ENCODE results near the gene GRIK4. TPM values are rescaled to one million over a fixed set of nuclear protein-coding genes. Genes with fewer than 3 reads are reported as not detected.

GRIK4 gene
- total and polyA plus RNA-seq, 9 of the 15 experiments (the other 6 are each of a cell fraction or from before 2014, with no cell fraction given), result not detected

DNA sequence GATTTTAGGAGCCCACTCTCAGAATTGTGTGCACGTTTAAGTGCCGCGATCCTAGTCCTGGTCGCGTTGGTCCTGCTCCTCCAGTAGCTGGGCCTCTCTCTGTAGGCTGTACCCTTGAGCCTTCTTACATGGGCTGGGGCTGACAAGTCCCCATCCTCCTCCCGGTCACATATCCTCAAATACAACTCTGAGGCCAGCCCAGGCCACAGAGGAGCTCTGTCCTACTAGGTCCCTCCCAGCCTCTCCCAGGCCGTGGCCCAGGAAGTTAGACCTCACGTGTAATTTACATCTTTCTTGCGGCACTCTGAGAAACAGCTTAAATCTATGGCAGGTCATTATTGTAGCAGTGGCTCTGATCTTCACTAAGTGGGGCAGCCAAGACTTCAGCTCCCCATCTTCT is 305.2 kb downstream of the GRIK4 start:
- intact Hi-C loops (cut with micrococcal nuclease) (no loop called here), in situ Hi-C loops (cut with MboI) (no loop called here)
- FAIRE-seq (no peak), DNase-seq (ENCODE audit: extremely low read depth in 1 of 4, low spot score in 3 of 4) (no peak), ATAC-seq (no peak)
- no peaks in the 10 kb centered on the region for H3K36me3 ChIP-seq (ENCODE audit: control insufficient read depth, insufficient read depth, low read length)
- no peak overlapping the region for H3K27ac ChIP-seq (ENCODE audit: extremely low read depth, low read depth, low read length)
- H2AFZ ChIP-seq (ENCODE audit: low read depth, low read length), result no peak overlapping the region
- no peaks in the 10 kb centered on the region for H3K4me1 ChIP-seq (replicated peaks in 1 of 2; ENCODE audit: control insufficient read depth in 2 of 2, insufficient read depth in 2 of 2, low read length in 2 of 2)
- 0% methylated on average over 8 of the region's 9 CpGs for WGBS (ENCODE audit: insufficient coverage, low coverage, missing lambda C conversion rate)
- no peaks in the 10 kb centered on the region for H3K79me2 ChIP-seq (ENCODE audit: control insufficient read depth, insufficient read depth, low read length)
- no peak for TF ChIP-seq MAFG (tag; conservative IDR thresholded peaks at IDR 0.05)
- TF ChIP-seq ZNF77 (CRISPR knock-in tag; IDR thresholded peaks at IDR 0.05), result no peak
- no peak for TF ChIP-seq FOXK1 (CRISPR knock-in tag; IDR thresholded peaks at IDR 0.05; ENCODE audit: borderline replicate concordance)
- TF ChIP-seq ZNF217 (CRISPR knock-in tag; IDR thresholded peaks at IDR 0.05), result no peak
- no peak for TF ChIP-seq ELF2 (CRISPR knock-in tag; IDR thresholded peaks at IDR 0.05)
- TF ChIP-seq, protein P1, sequence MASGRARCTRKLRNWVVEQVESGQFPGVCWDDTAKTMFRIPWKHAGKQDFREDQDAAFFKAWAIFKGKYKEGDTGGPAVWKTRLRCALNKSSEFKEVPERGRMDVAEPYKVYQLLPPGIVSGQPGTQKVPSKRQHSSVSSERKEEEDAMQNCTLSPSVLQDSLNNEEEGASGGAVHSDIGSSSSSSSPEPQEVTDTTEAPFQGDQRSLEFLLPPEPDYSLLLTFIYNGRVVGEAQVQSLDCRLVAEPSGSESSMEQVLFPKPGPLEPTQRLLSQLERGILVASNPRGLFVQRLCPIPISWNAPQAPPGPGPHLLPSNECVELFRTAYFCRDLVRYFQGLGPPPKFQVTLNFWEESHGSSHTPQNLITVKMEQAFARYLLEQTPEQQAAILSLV (tag; IDR thresholded peaks at IDR 0.05), result no peak
- no peak for TF ChIP-seq BRD9 (IDR thresholded peaks at IDR 0.05; ENCODE audit: low read depth, partially characterized antibody)
- no peak for TF ChIP-seq ZC3H8 (IDR thresholded peaks at IDR 0.05)
- no peaks in the 10 kb centered on the region for H3K9me1 ChIP-seq (ENCODE audit: control insufficient read depth, insufficient read depth, low read length)
- H4K20me1 ChIP-seq (replicated peaks; ENCODE audit: control insufficient read depth, insufficient read depth, low read length), result no peaks in the 10 kb centered on the region; the same call in 1 of the 2 replicates
- H3K9ac ChIP-seq (ENCODE audit: insufficient read depth in 1 of 2, low read depth in 2 of 2, low read length in 2 of 2), result no peak overlapping the region
- peaks cover 14 to 51% of the 10 kb centered on the region in 2 experiments; a peak in 3 of 5 replicates for H3K27me3 ChIP-seq (ENCODE audit: control insufficient read depth in 2 of 2, insufficient read depth in 2 of 2, low read length in 2 of 2)
- ChIA-PET POLR2A (interaction anchor here (0.9 kb wide), 1 partner anchor 17 kb away, joined by 6 read pairs; no protein-coding TSS in a partner anchor), CTCF (ENCODE audit: low intra/inter-chr PET ratio) (no interaction called here)
- H3K4me2 ChIP-seq (ENCODE audit: insufficient read depth, low read length), result no peak overlapping the region
- no peak overlapping the region for H3K4me3 ChIP-seq
- no TSS peak for BruUV-seq (replicated peaks)
- H3K9me3 ChIP-seq (replicated peaks; ENCODE audit: control insufficient read depth, insufficient read depth, low read depth, low read length), result no peaks in the 10 kb centered on the region

Data from K562 (cell line).